Endothelial cell of umbilical vein (primary cell): ENCODE data around the gene CYP4F22. TPM values are rescaled to one million over a fixed set of nuclear protein-coding genes. Genes with fewer than 3 reads are reported as not detected.

Source experiments
- BruUV-seq: library from RNA; stranded (reverse); fragments of 400-500 nt; replicated peaks from 2 replicates; lab custom pipeline; 2021; lab: Mats Ljungman, UMichigan
- CTCF ChIA-PET: fragments of 300-600, 350-600 bp; sonication (Branson Sonifier 250); formaldehyde crosslinking; loops from one replicate; lab custom pipeline; 2021; ENCODE audit warnings: antibody characterized with exemption, inconsistent platforms; lab: Charles Lee
- POLR2A ChIA-PET: fragments of 300-600, 350-600 bp; sonication (Branson Sonifier 250); formaldehyde crosslinking; loops from one replicate; lab custom pipeline; 2021; ENCODE audit warnings: antibody characterized with exemption, inconsistent platforms; lab: Charles Lee
- DNase-seq: peaks from one replicate; pipeline ENCODE4 v3.0.0-alpha.2; 2011; ENCODE audit warnings: low read depth, low spot score
- FAIRE-seq: peaks from 2 replicates; lab custom pipeline; 2011; peaks lifted over from hg19 to GRCh38; lab: Jason Lieb, UNC
- H2AFZ ChIP-seq: 2 replicates; pipeline ENCODE4 v1.6.0; 2012; ENCODE audit warnings: low read depth, low read length, control low read depth, inconsistent platforms
- H3K27ac ChIP-seq: 2 replicates; pipeline ENCODE4 v1.5.1; 2011; ENCODE audit warnings: low read depth, mild to moderate bottlenecking, control low read depth, low read length, moderate library complexity; ENCODE audit not compliant: insufficient read depth
- H3K27me3 ChIP-seq, 2 experiments: 2 replicates each; pipeline versions ENCODE4 v1.6.0 to v1.6.1; 2011; ENCODE audit warnings: low read length in 2 of 2, mixed read lengths in 1 of 2; ENCODE audit not compliant: control insufficient read depth in 2 of 2, insufficient read depth in 2 of 2
- H3K36me3 ChIP-seq, 2 experiments: 2 replicates in 1 of 2; 3 replicates in 1 of 2; pipeline ENCODE4 v1.5.1; 2011; ENCODE audit warnings: low read length in 2 of 2, mild to moderate bottlenecking in 1 of 2, moderate library complexity in 1 of 2; ENCODE audit not compliant: control insufficient read depth in 2 of 2, insufficient read depth in 2 of 2; ENCODE audit errors: extremely low read depth in 1 of 2
- H3K4me1 ChIP-seq: 3 replicates; pipeline ENCODE4 v1.5.1; 2011; ENCODE audit warnings: mild to moderate bottlenecking, low read length; ENCODE audit not compliant: control insufficient read depth, insufficient read depth; ENCODE audit errors: extremely low read depth
- H3K4me2 ChIP-seq: 2 replicates; pipeline ENCODE4 v1.6.1; 2011; ENCODE audit warnings: low read length, control low read depth, mixed read lengths; ENCODE audit not compliant: insufficient read depth
- H3K4me3 ChIP-seq, 3 experiments: fragments of 200-600 bp in 1 of 3; sonication (generic), shearing (Covaris generic) in 1 of 3; replicated peaks in 1 of 3; 2 replicates each; pipeline ENCODE4 v1.5.1; 2011 to 2016; ENCODE audit warnings: control low read depth in 3 of 3, low read length in 3 of 3, mild to moderate bottlenecking in 2 of 3, inconsistent platforms in 1 of 3, low read depth in 1 of 3, moderate library complexity in 1 of 3; ENCODE audit not compliant: insufficient read depth in 1 of 3
- H3K79me2 ChIP-seq: 2 replicates; pipeline ENCODE4 v1.6.0; 2012; ENCODE audit warnings: low read length, inconsistent platforms; ENCODE audit not compliant: control insufficient read depth, insufficient read depth
- H3K9ac ChIP-seq: replicated peaks from 2 replicates; pipeline ENCODE3; 2011; ENCODE audit warnings: low read length, control low read depth; ENCODE audit not compliant: insufficient read depth; ENCODE audit errors: extremely low read depth
- H3K9me1 ChIP-seq: replicated peaks from 3 replicates; pipeline ENCODE4 v1.6.0; 2011; ENCODE audit warnings: mild to moderate bottlenecking, low read length; ENCODE audit not compliant: control insufficient read depth, insufficient read depth; ENCODE audit errors: extremely low read depth
- H3K9me3 ChIP-seq: replicated peaks from 2 replicates; pipeline ENCODE4 v1.5.1; 2012; ENCODE audit warnings: low read length, inconsistent platforms; ENCODE audit not compliant: control insufficient read depth, insufficient read depth
- H4K20me1 ChIP-seq: replicated peaks from 2 replicates; pipeline ENCODE3; 2011; ENCODE audit warnings: mild to moderate bottlenecking, low read length; ENCODE audit not compliant: control insufficient read depth, insufficient read depth; ENCODE audit errors: extremely low read depth
- CTCF ChIP-seq, 2 donors: IDR thresholded peaks; 1 replicate in 1 of 2; 2 replicates in 1 of 2; pipeline ENCODE4 v1.5.1; 2011; ENCODE audit warnings: low read length in 2 of 2, mild to moderate bottlenecking in 2 of 2, moderate library complexity in 2 of 2, control low read depth in 1 of 2, inconsistent platforms in 1 of 2, low read depth in 1 of 2; ENCODE audit not compliant: insufficient read depth in 1 of 2; ENCODE audit errors: extremely low read depth in 1 of 2
- EZH2 ChIP-seq: IDR thresholded peaks from 2 replicates; pipeline ENCODE4 v1.6.1; 2012; ENCODE audit warnings: borderline replicate concordance, low read depth, mild to moderate bottlenecking, moderate library complexity, low read length, inconsistent platforms; ENCODE audit not compliant: severe bottlenecking
- FOS ChIP-seq: IDR thresholded peaks from 2 replicates; pipeline ENCODE4 v1.6.1; 2011; ENCODE audit warnings: mild to moderate bottlenecking, low read length, moderate library complexity, borderline replicate concordance; ENCODE audit not compliant: insufficient read depth
- GATA2 ChIP-seq: IDR thresholded peaks from 2 replicates; pipeline ENCODE4 v1.7.0; 2011; ENCODE audit warnings: low read depth, mild to moderate bottlenecking, moderate library complexity, mixed read lengths, low read length; ENCODE audit not compliant: insufficient read length, insufficient read depth
- JUN ChIP-seq: IDR thresholded peaks from 2 replicates; pipeline ENCODE4 v1.6.1; 2011; ENCODE audit warnings: borderline replicate concordance, low read depth; ENCODE audit not compliant: insufficient read length, insufficient read depth
- MAX ChIP-seq: IDR thresholded peaks from 2 replicates; pipeline ENCODE4 v1.6.1; 2011; ENCODE audit not compliant: insufficient read depth, insufficient read length
- MYC ChIP-seq: IDR thresholded peaks from one replicate; pipeline ENCODE4 v1.6.1; 2011; ENCODE audit warnings: mild to moderate bottlenecking, low read depth, low read length
- POLR2A ChIP-seq: IDR thresholded peaks from 2 replicates; pipeline ENCODE4 v1.6.1; 2012; ENCODE audit warnings: low read depth, mild to moderate bottlenecking, control low read depth, low read length
- POLR2AphosphoS5 ChIP-seq: IDR thresholded peaks from 2 replicates; pipeline ENCODE4 v1.6.1; 2012; ENCODE audit warnings: low read depth, mild to moderate bottlenecking, control low read depth, low read length, moderate library complexity; ENCODE audit not compliant: insufficient read depth
- dilution Hi-C: fragments of 300-500 bp; cut with MboI; formaldehyde crosslinking; loops from one replicate; pipeline ENCODE4 v1.15.0; 2019; ENCODE audit warnings: low sequenced_read_pairs; ENCODE audit not compliant: extremely low pct_ligation_motif_present
- intact Hi-C: fragments of 100-400 bp; cut with micrococcal nuclease; formaldehyde crosslinking; loops from one replicate; pipeline ENCODE4 v1.10.0; 2022
- polyA plus RNA-seq, 4 experiments: library from polyadenylated mRNA; depleted of rRNA in 3 of 4; stranded (reverse) in 3 of 4; unstranded in 1 of 4; fragments of >200 nt; gene quantifications; 2 replicates each; pipeline versions ENCODE4 v1.2.1 to v1.2.3, GENCODE V29; 2011 to 2012; ENCODE audit warnings: missing spikeins in 1 of 4
- total RNA-seq: library from RNA; stranded (reverse); gene quantifications from 2 replicates; pipeline ENCODE4 v1.2.3, GENCODE V29; 2021

The CYP4F22 gene
- total and polyA plus RNA-seq, 2 donors (not counting 3 experiments of a cell fraction or from before 2014, with no cell fraction given), result not detected

- H3K4me2 ChIP-seq, result no peak overlapping the region
- intact Hi-C loops, result no loop called here
- H3K9ac ChIP-seq, result no peak overlapping the region
- FAIRE-seq (no peak), DNase-seq (no peak)
- H3K4me1 ChIP-seq, result no peaks in the 10 kb centered on the region
- no peak overlapping the region for H3K4me3 ChIP-seq
- POLR2A ChIA-PET, result no interaction called here
- H3K9me3 ChIP-seq, result no peaks in the 10 kb centered on the region
- H3K36me3 ChIP-seq, result no peaks in the 10 kb centered on the region
- BruUV-seq, result no TSS peak
- TF ChIP-seq FOS, result no peak
- TF ChIP-seq EZH2, result no peak
- no peak for TF ChIP-seq MYC
- no peak for TF ChIP-seq JUN
- TF ChIP-seq POLR2AphosphoS5, result no peak
- no peak for TF ChIP-seq MAX
- no peak for TF ChIP-seq CTCF (IDR thresholded peaks at IDR 0.05; ENCODE audit: extremely low read depth in 1 of 2, insufficient read depth in 1 of 2, low read depth in 1 of 2, low read length in 2 of 2)
- no peak for TF ChIP-seq GATA2
- no peak for TF ChIP-seq POLR2A
- dilution Hi-C loops, result no loop called here
- no peaks in the 10 kb centered on the region for H4K20me1 ChIP-seq
- CTCF ChIA-PET, result no interaction called here
- no peaks in the 10 kb centered on the region for H3K9me1 ChIP-seq
- no peaks in the 10 kb centered on the region for H3K27me3 ChIP-seq
- no peak overlapping the region for H2AFZ ChIP-seq
- no peak overlapping the region for H3K27ac ChIP-seq
- H3K79me2 ChIP-seq, result no peaks in the 10 kb centered on the region
Measured at GRCh38 chr19:15534957-15535864, 26.9 kb downstream of the CYP4F22 start.
